B cell (primary cell): ENCODE results near the gene ABHD2. TPM values are rescaled to one million over a fixed set of nuclear protein-coding genes. Genes with fewer than 3 reads are reported as not detected.

Source experiments
- ATAC-seq: fragments of 200-7000 bp; cut with Tn5 transposase; one replicate; pipeline ENCODE4 v1.10.0; 2021; ENCODE audit warnings: low read depth, mild to moderate bottlenecking, moderate number of reproducible peaks, moderate library complexity
- CTCF ChIA-PET: fragments of 350-600 bp; sonication (Branson Sonifier 250); formaldehyde crosslinking; loops from one replicate; lab custom pipeline; 2021; ENCODE audit warnings: antibody characterized with exemption, inconsistent platforms; lab: Charles Lee
- POLR2A ChIA-PET: fragments of 350-600 bp; sonication (Branson Sonifier 250); formaldehyde crosslinking; loops from one replicate; lab custom pipeline; 2021; ENCODE audit warnings: antibody characterized with exemption; lab: Charles Lee
- DNase-seq: peaks from one replicate; pipeline ENCODE4 v3.0.0; 2013
- H2AFZ ChIP-seq: 2 replicates; pipeline ENCODE4 v1.6.1; 2012; ENCODE audit warnings: mild to moderate bottlenecking, low read depth, low read length; ENCODE audit not compliant: insufficient read depth, poor library complexity, severe bottlenecking
- H3K27ac ChIP-seq, 2 donors: 1 replicate in 1 of 2; 2 replicates in 1 of 2; pipeline ENCODE4 v1.5.1; 2012 to 2013; ENCODE audit warnings: low read length in 2 of 2, mild to moderate bottlenecking in 2 of 2, moderate library complexity in 1 of 2
- H3K27me3 ChIP-seq, 4 experiments: fragments of 200-600 bp in 1 of 4; sonication (generic) in 1 of 4; replicated peaks in 1 of 4; 1 replicate in 2 of 4; 2 replicates in 2 of 4; pipeline versions ENCODE4 v1.6.1 to v1.7.0; 2013 to 2016; ENCODE audit warnings: low read length in 3 of 4, mild to moderate bottlenecking in 2 of 4, mixed read lengths in 1 of 4, moderate library complexity in 1 of 4; ENCODE audit not compliant: insufficient read depth in 4 of 4, control insufficient read depth in 3 of 4; ENCODE audit errors: control extremely low read depth in 1 of 4
- H3K36me3 ChIP-seq, 2 experiments: replicated peaks in 1 of 2; 1 replicate in 1 of 2; 2 replicates in 1 of 2; pipeline versions ENCODE4 v1.6.1 to v1.7.1; 2013; ENCODE audit warnings: low read length in 1 of 2; ENCODE audit not compliant: insufficient read depth in 2 of 2, control insufficient read depth in 1 of 2; ENCODE audit errors: control extremely low read depth in 1 of 2, extremely low read depth in 1 of 2
- H3K4me1 ChIP-seq, 2 donors: fragments of 200-600 bp in 1 of 2; sonication (generic) in 1 of 2; 1 replicate in 1 of 2; 2 replicates in 1 of 2; pipeline versions ENCODE4 v1.5.1 to v1.6.1; 2013 to 2017; ENCODE audit warnings: low read length in 2 of 2; ENCODE audit not compliant: control insufficient read depth in 2 of 2, insufficient read depth in 2 of 2
- H3K4me2 ChIP-seq: replicated peaks from 2 replicates; pipeline ENCODE3; 2012; ENCODE audit warnings: mild to moderate bottlenecking, low read depth, low read length; ENCODE audit not compliant: poor library complexity, severe bottlenecking
- H3K4me3 ChIP-seq, 5 experiments: fragments of 200-600 bp in 1 of 5; sonication (generic) in 1 of 5; 1 replicate in 3 of 5; 2 replicates in 2 of 5; pipeline versions ENCODE4 v1.5.1 to v1.7.0; 2011 to 2016; ENCODE audit warnings: low read length in 4 of 5, mild to moderate bottlenecking in 4 of 5, low read depth in 2 of 5, control low read depth in 1 of 5, moderate library complexity in 1 of 5; ENCODE audit not compliant: insufficient read depth in 1 of 5; ENCODE audit errors: control extremely low read depth in 1 of 5, extremely low read depth in 1 of 5
- H3K79me2 ChIP-seq: fragments of 200-600 bp; sonication (generic); one replicate; pipeline ENCODE4 v1.6.0; 2016; ENCODE audit warnings: low read length; ENCODE audit not compliant: control insufficient read depth, insufficient read depth
- H3K9ac ChIP-seq: fragments of 200-600 bp; sonication (generic); 2 replicates; pipeline ENCODE4 v1.6.1; 2017; ENCODE audit warnings: mild to moderate bottlenecking, low read length, moderate library complexity
- H3K9me3 ChIP-seq, 3 donors: one replicate each; pipeline versions ENCODE4 v1.6.1 to v1.7.1; 2013; ENCODE audit warnings: low read length in 2 of 3; ENCODE audit not compliant: control insufficient read depth in 2 of 3, insufficient read depth in 1 of 3; ENCODE audit errors: control extremely low read depth in 1 of 3
- H4K20me1 ChIP-seq: 2 replicates; pipeline ENCODE4 v1.6.0; 2012; ENCODE audit warnings: mild to moderate bottlenecking, low read length; ENCODE audit not compliant: insufficient read depth, control insufficient read depth, poor library complexity, severe bottlenecking
- H3K27ac Mint-ChIP-seq: one replicate; pipeline ENCODE4 v1.8.0; 2021; ENCODE audit warnings: mixed read lengths
- H3K27me3 Mint-ChIP-seq: one replicate; pipeline ENCODE4 v1.8.0; 2021; ENCODE audit warnings: mixed read lengths
- H3K4me1 Mint-ChIP-seq: one replicate; pipeline ENCODE4 v1.8.0; 2021; ENCODE audit warnings: mixed read lengths
- H3K4me3 Mint-ChIP-seq: one replicate; pipeline ENCODE4 v1.8.0; 2021; ENCODE audit warnings: mixed read lengths
- H3K9me3 Mint-ChIP-seq: one replicate; pipeline ENCODE4 v1.8.0; 2022; ENCODE audit warnings: mixed read lengths; ENCODE audit not compliant: insufficient read depth
- EZH2 ChIP-seq: IDR thresholded peaks from 2 replicates; pipeline ENCODE4 v1.6.1; 2012; ENCODE audit warnings: borderline replicate concordance, low read depth, mild to moderate bottlenecking, moderate library complexity, low read length; ENCODE audit not compliant: insufficient read depth, poor library complexity, severe bottlenecking
- WGBS: methylation state at CpG from one replicate; pipeline ENCODE4 v1.1.5; 2013; ENCODE audit warnings: missing lambda C conversion rate; ENCODE audit not compliant: insufficient coverage; 5-methylcytosine and 5-hydroxymethylcytosine counted together
- intact Hi-C: fragments of 100-400 bp; cut with micrococcal nuclease; formaldehyde crosslinking; loops from one replicate; pipeline ENCODE4 v1.10.0; 2022
- polyA plus RNA-seq: library from polyadenylated mRNA; depleted of rRNA; stranded (reverse); fragments of >200 nt; gene quantifications from 2 replicates; pipeline ENCODE4 v1.2.3, GENCODE V29; 2012
- total RNA-seq, 2 donors: library from RNA; stranded (reverse); fragments of 120-200 nt in 1 of 2; gene quantifications; 1 replicate in 1 of 2; 2 replicates in 1 of 2; pipeline versions ENCODE4 v1.2.3 to v1.2.4, GENCODE V29; 2013 to 2022
- TF ChIP-seq, protein P1 (sequence below): fragments of 200-600 bp; IDR thresholded peaks from one replicate; pipeline ENCODE4 v1.8.0; 2022; ENCODE audit warnings: antibody characterized with exemption, mild to moderate bottlenecking

The ABHD2 gene
- total and polyA plus RNA-seq, 2 donors (not counting 1 experiment from before 2014, with no cell fraction given) = 7.1 to 45.8 TPM

DNA sequence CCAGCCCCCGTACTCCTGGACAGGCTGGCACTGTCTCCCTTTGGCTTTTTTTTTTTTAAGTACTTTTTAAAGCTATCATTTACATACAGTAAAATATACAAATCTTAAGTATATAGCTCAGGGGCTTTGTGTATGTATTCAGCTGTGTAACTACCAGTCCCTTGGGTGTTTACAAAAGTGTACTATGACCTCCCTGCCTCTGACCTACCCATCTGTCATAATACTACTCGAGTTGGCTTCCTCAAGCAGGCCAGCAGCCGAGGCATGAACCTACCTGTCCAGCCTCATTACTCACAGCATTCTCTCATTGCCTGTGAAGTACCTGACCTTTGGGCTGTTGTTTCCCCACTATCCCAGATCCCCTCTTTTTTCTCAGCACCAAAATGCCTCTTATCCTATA, 33.2 kb downstream of the ABHD2 start:
- H3K4me2 ChIP-seq = no peak overlapping the region
- H3K27me3 ChIP-seq = no peaks in the 10 kb centered on the region
- H3K27me3 Mint-ChIP-seq = no peaks in the 10 kb centered on the region
- no peak overlapping the region for H2AFZ ChIP-seq
- WGBS = 71% methylated on average over 2 of the region's 3 CpGs
- ChIA-PET POLR2A (no interaction called here), CTCF (interaction anchor here (0.8 to 2.8 kb wide), 2 partner anchors 64 to 85 kb away, joined by 4 to 9 read pairs; no protein-coding TSS in a partner anchor)
- H3K4me3 Mint-ChIP-seq = no peak overlapping the region
- intact Hi-C loops = no loop called here
- peaks cover 0 to 45% of the 10 kb centered on the region in 2 experiments for H3K36me3 ChIP-seq
- no peaks in the 10 kb centered on the region for H3K9me3 Mint-ChIP-seq
- H3K79me2 ChIP-seq = no peaks in the 10 kb centered on the region
- H3K27ac ChIP-seq = no peak overlapping the region
- H3K4me1 ChIP-seq = no peaks in the 10 kb centered on the region
- TF ChIP-seq, protein P1, sequence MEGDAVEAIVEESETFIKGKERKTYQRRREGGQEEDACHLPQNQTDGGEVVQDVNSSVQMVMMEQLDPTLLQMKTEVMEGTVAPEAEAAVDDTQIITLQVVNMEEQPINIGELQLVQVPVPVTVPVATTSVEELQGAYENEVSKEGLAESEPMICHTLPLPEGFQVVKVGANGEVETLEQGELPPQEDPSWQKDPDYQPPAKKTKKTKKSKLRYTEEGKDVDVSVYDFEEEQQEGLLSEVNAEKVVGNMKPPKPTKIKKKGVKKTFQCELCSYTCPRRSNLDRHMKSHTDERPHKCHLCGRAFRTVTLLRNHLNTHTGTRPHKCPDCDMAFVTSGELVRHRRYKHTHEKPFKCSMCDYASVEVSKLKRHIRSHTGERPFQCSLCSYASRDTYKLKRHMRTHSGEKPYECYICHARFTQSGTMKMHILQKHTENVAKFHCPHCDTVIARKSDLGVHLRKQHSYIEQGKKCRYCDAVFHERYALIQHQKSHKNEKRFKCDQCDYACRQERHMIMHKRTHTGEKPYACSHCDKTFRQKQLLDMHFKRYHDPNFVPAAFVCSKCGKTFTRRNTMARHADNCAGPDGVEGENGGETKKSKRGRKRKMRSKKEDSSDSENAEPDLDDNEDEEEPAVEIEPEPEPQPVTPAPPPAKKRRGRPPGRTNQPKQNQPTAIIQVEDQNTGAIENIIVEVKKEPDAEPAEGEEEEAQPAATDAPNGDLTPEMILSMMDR = no peak
- no peak for TF ChIP-seq EZH2
- H4K20me1 ChIP-seq = no peaks in the 10 kb centered on the region
- H3K4me3 ChIP-seq = no peak overlapping the region
- H3K9me3 ChIP-seq = no peaks in the 10 kb centered on the region
- DNase-seq (no peak), ATAC-seq (no peak)
- no peaks in the 10 kb centered on the region for H3K4me1 Mint-ChIP-seq
- no peak overlapping the region for H3K9ac ChIP-seq
- H3K27ac Mint-ChIP-seq = no peak overlapping the region

DNA sequence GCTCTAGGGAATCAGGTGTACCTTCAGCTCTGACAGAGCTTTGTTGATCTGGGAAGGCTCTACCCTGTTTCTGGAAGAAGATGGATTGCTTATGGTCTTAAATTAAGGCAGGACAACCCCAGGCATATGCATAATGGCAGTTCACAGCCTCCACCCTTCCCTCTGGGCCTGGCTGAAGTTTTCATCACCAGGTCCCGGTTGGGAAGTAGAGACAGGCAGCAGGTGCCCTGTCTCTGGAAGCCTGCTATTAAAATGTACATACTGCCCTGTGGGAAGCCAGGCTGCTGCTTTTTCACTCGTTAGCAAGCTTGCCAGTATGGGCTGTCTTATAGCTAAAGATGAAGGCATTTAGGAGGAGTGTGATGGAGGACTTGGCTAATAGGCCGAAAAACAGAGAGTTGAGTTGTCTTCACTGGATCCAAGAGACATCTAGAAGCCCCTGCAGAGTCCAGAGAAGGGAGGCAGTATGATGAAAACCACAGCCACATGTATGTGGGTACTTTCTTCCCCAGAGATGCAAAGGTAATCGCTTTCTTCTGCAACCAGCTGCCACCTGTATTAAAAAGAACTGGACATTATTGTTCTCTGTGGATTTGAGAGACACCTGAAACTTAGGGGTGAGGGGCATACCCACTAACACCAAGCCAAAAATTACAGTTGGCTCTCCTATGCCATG, 34.4 kb downstream of the ABHD2 start:
- Histone ChIP-seq H3K27ac (no peak overlapping the region), H3K9ac (no peak overlapping the region), H3K4me3 (no peak overlapping the region), H3K79me2 (no peaks in the 10 kb centered on the region), H3K36me3 (peaks cover 0 to 36% of the 10 kb centered on the region in 2 experiments), H3K4me1 (no peaks in the 10 kb centered on the region), H4K20me1 (no peaks in the 10 kb centered on the region), H3K9me3 (no peaks in the 10 kb centered on the region), H2AFZ (no peak overlapping the region), H3K27me3 (no peaks in the 10 kb centered on the region), H3K4me2 (no peak overlapping the region)
- ChIA-PET POLR2A (no interaction called here), CTCF (interaction anchor here (0.7 to 2.8 kb wide), 4 partner anchors 32 to 66 kb away, joined by 3 to 9 read pairs (median 3); no protein-coding TSS in a partner anchor)
- H3K4me3 Mint-ChIP-seq = no peak overlapping the region
- 100% methylated on average over 3 of the region's 4 CpGs for WGBS
- intact Hi-C loops = no loop called here
- H3K27me3 Mint-ChIP-seq = no peaks in the 10 kb centered on the region
- ATAC-seq (no peak), DNase-seq (no peak)
- H3K9me3 Mint-ChIP-seq = no peaks in the 10 kb centered on the region
- no peaks in the 10 kb centered on the region for H3K4me1 Mint-ChIP-seq
- no peak overlapping the region for H3K27ac Mint-ChIP-seq
- TF ChIP-seq, protein P1 = no peak
- TF ChIP-seq EZH2 = no peak
